Esophagus mucosa (tissue), 1 donor: ENCODE results near the gene CFDP1. TPM values are rescaled to one million over a fixed set of nuclear protein-coding genes. Genes with fewer than 3 reads are reported as not detected.
"Not testable (repeated sequence)": the region's sequence is repeated elsewhere in the genome, so short reads cannot be mapped to it uniquely, and the experiment has no call there.

Experiments
- ATAC-seq: fragments of 200-7000 bp; cut with Tn5 transposase; one replicate; pipeline ENCODE4 v1.9.1; 2020
- total RNA-seq: library from RNA; stranded (reverse); gene quantifications from one replicate; pipeline ENCODE4 v1.2.4, GENCODE V29; 2023
- donor health status: DM: yes; HTN: yes; CAD: no.

CFDP1 gene
- total RNA-seq, 1 donor from 2014 or later: 33.5 TPM

DNA sequence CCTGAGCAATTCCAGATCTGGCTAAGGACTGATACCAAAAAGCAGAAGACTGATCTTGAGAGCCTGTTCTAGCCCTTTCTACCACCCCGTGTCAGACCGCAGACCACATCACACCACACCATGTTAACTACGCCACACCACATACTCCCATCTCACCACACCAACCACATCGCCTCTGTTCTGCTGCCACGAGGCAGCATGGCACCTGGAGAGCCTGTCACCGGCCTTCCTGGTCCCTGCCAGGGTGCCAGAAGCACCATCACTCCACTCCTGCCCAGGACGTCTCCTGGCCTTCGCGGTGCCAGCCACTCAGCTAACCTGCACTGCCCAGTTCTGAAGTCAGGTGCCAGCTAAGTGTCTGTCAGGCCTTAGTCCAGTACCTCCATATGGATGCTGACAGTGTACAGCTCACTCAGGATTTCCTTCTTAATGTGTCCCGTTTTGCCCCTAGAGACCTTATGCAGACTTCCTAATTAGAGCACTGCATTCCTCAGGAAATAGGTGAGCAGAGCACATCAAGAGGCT lies 144.6 kb downstream of the CFDP1 start:
- ATAC-seq: peak; percentile 19

GRCh38 chr16:75288181-75288580 lies 145.1 kb downstream of the CFDP1 start:
- no peak for ATAC-seq

DNA sequence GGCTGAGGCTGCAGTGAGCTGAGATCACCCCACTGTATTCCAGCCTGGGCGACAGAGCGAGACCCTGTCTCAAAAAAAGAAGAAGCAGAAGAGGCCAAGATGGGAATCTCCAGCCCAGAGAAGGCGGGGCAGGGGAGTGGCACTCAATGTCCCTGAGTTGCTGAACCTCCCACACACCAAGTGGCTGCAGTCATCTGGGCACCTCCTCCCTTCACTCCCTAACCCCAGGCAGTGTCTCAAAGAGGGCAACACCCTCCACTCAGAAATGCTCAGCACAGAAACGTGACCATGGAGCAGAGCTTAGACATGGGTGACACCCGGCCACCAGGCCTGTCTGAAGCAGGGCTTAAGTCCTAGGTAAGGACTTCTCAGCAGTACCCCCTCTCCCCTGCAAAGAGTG lies 145.6 kb downstream of the CFDP1 start:
- ATAC-seq: peak; percentile 87

DNA sequence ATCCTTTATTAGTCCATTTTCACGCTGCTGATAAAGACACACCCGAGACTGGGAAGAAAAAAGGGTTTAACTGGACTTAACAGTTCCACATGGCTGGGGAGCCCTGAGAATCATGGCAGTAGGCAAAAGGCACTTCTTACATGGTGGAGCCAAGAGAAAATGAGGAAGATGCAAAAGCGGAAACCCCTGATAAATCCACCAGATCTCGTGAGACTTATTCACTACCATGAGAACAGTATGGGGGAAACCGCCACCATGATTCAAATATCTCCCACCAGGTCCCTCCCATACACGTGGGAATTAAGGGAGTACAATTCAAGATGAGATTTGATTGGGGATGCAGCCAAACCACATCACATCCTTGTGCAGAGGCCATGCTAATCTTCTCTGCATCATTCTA lies 146.9 kb downstream of the CFDP1 start:
- no peak for ATAC-seq

DNA sequence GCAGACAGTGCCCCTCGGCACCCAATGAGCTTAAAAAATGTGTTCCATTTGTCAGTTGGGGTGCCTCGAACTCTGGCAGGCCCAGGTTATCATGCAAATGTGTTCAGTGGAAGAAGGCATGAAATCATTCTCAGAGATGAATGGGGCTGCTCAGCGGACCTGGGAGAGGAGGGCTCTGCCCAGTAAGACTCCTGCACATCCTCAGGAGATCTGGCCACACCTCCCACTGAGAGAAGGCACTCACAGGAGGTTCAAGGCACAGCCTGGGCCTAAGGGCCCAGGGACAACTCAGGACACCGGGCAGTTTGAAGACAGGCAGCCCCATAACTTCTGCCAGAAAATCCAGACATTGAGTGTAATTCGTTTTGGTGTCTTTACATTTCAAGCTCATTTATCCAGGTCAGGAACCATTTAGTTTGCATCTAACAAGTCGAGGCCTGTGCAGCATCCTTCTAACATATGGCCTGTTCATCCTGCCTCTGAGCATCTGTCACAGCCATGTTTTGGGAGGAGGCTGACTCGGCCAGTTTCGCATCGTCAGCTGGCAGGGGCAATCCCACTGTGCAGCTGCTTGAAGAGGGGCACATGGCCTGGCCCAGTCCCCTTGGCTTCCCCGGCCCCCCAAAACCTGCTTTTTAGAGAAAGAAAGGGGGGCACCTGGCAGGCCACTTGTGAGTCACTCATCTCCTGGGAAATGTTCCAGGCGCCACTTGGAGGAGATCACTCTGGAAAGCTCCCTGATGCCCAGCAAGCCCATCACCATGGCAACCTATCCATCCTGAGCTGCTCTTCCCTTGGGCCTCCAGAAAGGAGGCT lies 150.6 kb downstream of the CFDP1 start:
- peak; percentile 22 for ATAC-seq

- no peak for ATAC-seq
Observed at GRCh38 chr16:75281826-75282225, 151.5 kb downstream of the CFDP1 start.

DNA sequence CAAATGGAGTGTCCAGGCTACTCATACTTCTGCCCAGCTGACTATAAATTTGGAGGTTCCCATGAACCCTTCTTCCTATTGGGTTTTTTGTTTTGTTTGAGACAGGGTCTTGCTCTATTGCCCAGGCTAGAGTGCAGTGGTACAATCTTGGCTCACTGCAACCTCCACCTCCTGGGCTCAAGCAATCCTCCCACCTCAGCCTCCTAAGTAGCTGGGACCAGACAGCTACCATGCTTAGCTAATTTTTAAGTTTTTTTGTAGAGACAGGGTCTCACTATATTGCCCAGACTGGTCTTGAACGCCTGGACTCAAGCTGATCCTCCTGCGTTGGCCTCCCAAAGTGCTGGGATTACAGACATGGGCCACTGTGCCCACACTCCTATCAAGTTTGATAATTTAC lies 152.3 kb downstream of the CFDP1 start:
- not testable (repeated sequence) for ATAC-seq

- ATAC-seq: no peak
Observed at GRCh38 chr16:75280331-75280804, 152.9 kb downstream of the CFDP1 start.

- peak; percentile 81 for ATAC-seq
Observed at GRCh38 chr16:75279305-75279704, 154.0 kb downstream of the CFDP1 start.

DNA sequence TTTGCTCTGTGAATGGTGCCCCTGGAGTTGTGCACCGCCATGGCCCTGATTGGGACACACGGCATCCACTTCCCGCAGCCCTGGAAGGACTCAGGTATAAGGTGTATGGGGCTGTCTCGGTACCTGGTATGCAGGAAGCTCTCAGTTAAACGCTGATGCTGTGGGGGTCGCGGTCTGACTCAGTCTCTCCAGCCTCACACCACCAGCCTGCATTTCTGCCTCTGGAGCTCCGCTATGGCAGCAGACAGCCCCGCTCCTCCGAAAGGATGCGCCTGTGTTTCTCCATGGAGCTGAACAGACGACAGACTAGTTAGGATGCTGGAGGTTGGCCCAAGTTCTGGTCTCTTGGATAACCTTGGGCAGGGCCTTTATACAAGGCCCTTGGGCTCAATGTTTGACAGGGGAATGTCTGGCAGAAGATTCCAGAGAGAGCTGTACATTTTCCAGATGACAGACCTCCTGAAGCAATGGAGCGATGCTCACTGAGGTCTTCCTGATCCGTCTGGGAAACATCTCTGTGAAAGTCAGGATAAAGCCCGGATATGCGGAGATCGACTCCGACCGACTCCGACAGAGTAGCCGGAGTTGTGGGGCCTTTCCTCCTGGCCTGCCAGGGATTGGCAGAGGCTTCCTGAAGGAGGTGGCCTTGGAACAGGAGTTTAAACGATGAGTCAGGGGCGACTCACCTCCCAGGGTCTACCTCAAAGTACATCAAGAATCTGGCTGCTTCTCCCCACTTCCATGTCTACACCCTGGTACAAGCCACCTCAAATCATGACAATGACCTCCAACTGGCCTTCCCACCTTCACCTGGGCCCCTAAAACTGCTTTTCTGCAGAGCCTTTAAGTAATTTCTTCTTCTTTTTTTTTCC lies 160.0 kb downstream of the CFDP1 start:
- ATAC-seq: no peak

DNA sequence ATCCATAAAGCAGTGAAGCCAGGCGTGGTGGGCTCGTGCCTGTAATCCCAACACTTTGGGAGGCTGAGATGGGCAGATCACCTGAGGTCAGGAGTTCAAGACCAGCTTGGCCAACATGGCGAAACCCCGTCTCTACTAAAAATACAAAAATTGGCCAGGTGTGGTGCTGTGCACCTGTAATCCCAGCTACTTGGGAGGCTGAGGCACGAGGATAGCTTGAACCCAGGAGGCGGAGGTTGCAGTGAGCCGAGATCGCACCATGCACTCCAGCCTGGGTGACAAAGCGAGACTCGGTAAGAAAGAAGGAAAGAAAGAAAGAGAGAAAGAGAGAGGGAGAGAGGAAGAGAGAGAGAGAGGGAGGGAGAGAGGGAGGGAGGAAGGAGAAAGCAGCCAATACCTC lies 160.7 kb downstream of the CFDP1 start:
- not testable (repeated sequence) for ATAC-seq

DNA sequence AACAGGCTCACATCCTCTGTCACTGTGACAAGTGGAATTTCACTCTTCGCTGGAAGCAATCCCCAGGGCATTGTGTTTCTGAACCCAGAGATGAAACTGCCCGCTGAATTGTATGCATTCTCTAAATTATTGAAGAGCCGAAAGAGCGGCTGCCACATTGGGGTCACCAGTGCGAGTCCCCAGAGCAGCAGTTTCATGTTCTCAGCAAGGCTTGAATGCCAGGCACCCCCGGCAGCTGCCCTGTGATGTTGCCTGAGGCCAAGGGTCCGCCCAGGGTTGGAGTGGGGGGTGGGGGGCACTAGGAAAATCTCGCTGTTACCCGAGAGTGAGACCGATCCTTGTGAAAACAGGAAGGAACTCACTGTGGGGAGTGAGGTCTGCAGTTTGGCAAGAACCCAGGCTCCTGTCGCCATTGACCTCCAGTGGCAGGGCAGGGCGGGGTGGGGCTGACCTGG lies 161.2 kb downstream of the CFDP1 start:
- ATAC-seq: no peak

DNA sequence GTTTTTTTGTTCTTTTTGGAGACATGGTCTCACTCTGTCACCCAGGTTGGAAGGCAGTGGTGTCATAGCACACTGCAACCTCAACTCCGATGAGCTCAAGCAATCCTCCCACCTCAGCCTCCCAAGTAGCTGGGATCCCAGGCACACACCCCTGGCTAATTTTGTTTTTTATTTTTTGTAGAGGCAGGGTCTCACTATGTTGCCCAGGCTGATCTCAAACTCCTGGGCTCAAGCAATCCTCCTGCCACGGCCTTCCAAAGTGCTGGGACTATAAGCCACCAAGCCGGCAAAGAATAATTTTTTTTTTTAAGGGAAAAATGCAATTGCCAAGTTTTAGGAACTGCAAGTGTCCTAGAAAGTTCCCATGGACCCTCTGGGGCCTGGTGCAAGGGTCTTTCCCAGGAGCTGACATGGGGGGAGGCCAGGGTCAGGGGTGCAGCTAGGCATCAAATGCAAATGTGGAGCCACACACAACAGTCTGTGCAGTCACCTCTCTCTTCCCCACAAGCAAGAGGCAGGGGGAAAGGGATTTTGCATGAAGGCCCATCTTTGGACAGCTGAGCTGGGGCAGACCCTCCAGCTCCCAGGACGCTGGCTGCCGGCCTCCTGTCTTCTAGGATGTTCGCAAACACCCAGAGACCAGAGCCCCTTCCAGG lies 161.7 kb downstream of the CFDP1 start:
- ATAC-seq: no peak

- ATAC-seq: not testable (repeated sequence)
Observed at GRCh38 chr16:75269358-75269757, 163.9 kb downstream of the CFDP1 start.

GRCh38 chr16:75267631-75268264 lies 165.6 kb downstream of the CFDP1 start:
- ATAC-seq: peak; percentile 88

DNA sequence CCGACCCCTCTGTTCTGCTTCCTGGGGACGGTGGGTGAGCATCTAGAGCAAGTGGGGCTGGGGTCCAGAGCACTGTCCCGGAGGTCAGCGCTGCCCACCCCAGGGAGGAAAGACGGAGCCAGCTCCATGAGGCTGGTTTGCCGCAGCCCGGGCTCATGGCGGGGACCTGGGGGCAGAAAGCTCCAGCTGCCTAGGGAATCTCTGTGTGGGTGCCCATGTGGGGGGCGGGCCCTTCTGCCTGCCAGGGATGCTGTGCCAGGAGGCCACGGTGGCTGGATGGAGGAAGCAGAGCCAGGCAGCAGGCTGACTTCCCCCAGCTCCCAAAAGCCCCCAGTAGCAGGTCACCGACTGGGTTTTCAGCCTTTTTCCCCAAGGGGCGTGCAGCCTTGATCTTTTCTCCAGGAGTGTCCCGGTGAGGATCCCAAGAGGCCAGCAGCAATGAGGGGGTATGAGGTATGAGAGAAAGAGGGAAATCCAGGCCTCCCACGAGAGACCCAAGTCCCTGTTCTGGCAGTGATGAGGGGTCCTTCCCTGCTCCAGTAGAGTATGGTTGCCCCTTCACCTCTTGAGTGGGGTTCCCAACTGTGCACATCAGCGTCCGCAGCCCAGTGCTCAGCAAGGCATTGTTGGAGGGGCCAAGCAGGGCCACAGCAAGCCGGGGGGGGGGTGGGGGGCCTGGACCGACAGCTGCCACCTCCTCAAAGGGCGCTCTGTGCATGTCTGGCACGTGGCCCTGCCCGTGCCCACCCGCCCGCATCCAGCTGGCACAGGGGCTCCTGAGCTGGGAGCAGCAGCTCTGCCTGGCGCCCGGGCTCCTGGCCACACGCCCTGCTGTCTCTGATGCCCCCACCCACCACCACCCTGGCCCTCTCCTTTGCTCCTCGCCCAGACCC lies 166.3 kb downstream of the CFDP1 start:
- no peak for ATAC-seq

- peak; percentile 40 for ATAC-seq
Observed at GRCh38 chr16:75265911-75266701, 167.2 kb downstream of the CFDP1 start.

DNA sequence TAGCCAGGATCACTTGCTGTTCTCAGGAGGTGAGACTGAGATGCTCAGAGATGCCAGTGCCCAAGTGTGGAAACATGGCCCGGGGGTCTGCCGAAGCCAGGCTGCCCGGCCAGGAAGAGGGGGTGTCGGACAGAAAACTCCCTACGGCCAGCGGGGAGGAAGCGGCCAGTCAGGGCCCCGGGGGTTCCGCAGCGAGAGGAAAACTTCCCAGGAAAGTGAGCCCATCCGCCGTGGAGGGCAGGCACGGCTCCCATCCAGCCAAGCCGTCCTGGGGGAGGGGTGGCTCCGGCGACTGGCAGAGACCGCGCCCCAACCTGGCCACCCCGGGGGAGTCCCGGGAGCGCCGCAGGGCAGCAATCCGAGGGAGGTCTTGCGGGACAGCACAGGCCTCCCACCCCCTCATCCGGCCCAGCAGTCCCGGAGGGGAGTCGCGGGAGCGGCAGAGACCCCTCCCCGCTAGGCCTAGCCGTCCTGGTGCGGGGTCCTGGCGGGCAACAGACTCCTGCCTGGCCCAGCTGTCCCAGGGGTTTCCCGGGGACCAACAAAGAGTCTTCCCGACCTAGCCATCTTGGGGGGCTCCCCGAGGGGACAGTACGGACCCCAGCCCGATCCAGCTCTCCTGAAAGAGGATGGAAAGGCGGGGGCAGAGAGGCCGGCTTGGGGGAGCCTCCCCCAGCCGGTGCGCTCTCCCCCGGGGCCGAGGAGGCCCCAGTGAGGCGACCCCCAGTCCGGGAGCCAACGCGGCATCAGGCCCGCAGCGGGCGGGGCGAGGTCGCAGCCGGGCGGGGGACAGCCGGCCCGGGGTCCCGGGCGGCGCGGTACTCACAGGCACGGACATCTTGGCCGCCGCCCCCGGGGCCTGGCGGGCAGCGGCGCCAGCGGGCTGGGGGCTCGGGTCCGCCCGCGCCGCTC lies 168.0 kb downstream of the CFDP1 start:
- ATAC-seq: peak; percentile 19

DNA sequence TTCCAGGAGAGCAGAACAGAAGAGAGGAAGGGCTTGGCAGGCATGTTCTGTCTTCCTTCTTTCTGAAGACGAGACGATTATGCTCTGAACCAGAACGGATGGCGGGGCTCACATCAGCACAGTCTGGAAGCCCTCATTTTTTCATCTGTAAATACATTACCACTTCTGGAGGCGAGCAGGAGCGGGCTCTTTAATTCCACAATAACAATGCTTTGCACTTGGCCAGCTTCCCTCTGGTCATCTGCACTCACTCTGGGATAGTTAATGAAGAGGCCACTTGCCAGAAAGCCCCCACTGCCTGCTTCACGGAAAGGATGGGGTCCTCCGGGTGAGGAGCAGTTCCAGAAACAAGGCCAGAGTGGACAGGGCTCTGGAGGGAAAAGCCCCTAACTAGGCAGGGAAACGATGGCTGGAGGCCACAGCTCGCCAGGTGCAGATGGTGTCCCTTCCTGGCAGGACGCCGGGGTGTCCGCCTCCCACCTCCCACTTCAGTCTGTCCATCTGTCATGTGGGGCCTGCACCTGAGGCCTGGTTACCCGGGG lies 168.8 kb downstream of the CFDP1 start:
- no peak for ATAC-seq
